ENCODE measurements around the gene PHTF2. TPM values are rescaled to one million over a fixed set of nuclear protein-coding genes. Genes with fewer than 3 reads are reported as not detected.

The PHTF2 gene
- total and polyA plus RNA-seq, 4 donors = 8.8 to 38.4 (median 26.1) TPM

DNA sequence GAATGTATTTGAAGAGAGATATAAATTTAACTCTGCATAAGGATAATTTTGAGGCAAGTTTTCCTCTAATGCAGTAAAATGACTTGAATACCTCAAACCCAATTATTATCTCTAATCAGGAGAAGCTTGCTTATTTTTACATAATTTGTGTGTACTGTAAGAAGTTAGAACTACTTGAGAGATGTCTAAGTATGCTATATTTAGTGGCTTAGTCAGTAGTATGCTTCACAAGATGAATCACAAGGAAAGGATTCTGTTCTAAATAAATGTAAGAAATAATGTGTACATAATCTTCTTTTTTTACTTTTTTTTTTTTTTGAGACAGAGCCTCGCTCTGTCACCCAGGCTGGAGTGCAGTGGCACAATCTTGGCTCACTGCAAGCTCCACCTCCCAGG lies 13.7 kb downstream of the PHTF2 start:
- intact Hi-C loops (cut with DNase I) = no loop called here

DNA sequence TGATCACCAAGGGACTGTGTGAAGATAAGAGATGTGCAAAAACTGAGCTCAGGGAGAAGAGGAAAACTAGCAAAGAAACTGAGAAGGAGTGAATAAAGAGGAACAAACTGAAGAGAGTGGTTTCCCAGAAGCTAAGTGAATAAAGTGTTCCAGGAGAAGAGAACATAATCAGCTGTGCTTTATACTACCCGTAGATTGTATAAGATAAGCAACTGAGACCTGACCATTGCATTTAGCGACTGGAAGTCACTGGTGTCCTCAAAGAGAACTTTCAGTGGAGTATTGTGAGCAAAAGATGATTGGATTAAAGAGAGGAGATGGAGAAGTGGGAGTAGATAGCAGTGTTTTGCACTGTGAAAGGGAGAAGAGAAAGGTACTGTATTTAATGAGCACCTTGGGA lies 14.6 kb downstream of the PHTF2 start:
- ATAC-seq (ENCODE audit: low FRiP score) (no peak), DNase-seq (no peak)
- Histone ChIP-seq H3K36me3 (ENCODE audit: control insufficient read depth in 1 of 2, insufficient read depth in 2 of 2, low read length in 1 of 2) (no peaks in the 10 kb centered on the region), H3K27me3 (ENCODE audit: control insufficient read depth in 1 of 2, insufficient read depth in 2 of 2, low read length in 1 of 2) (no peaks in the 10 kb centered on the region), H3K27ac (ENCODE audit: low read depth in 1 of 2, low read length in 2 of 2) (no peak overlapping the region), H3K4me3 (ENCODE audit: low read length in 2 of 2) (no peak overlapping the region), H3K9me3 (ENCODE audit: control insufficient read depth, low read length) (peaks cover 1% of the 10 kb centered on the region), H3K4me1 (ENCODE audit: control insufficient read depth in 1 of 2, insufficient read depth in 2 of 2, low read length in 2 of 2) (no peaks in the 10 kb centered on the region)
- WGBS, 2 donors = 86 to 96% methylated on average over 2 of the region's 2 CpGs
- intact Hi-C loops (cut with DNase I) = no loop called here

More for the DNA sequence above, 13.7 kb downstream of the PHTF2 start:
- 4 to 10% methylated on average over 1 of the region's 1 CpG for WGBS, 2 donors
- no peaks in the 10 kb centered on the region for H3K27me3 ChIP-seq (ENCODE audit: control insufficient read depth in 1 of 2, insufficient read depth in 2 of 2, low read length in 1 of 2)
- DNase-seq (no peak), ATAC-seq (ENCODE audit: low FRiP score) (no peak)
- H3K36me3 ChIP-seq (ENCODE audit: control insufficient read depth in 1 of 2, insufficient read depth in 2 of 2, low read length in 1 of 2) = no peaks in the 10 kb centered on the region
- H3K4me3 ChIP-seq (ENCODE audit: low read length in 2 of 2) = no peak overlapping the region
- peaks cover 1% of the 10 kb centered on the region for H3K9me3 ChIP-seq (ENCODE audit: control insufficient read depth, low read length)
- no peak overlapping the region for H3K27ac ChIP-seq (ENCODE audit: low read depth in 1 of 2, low read length in 2 of 2)
- no peaks in the 10 kb centered on the region for H3K4me1 ChIP-seq (ENCODE audit: control insufficient read depth in 1 of 2, insufficient read depth in 2 of 2, low read length in 2 of 2)

DNA sequence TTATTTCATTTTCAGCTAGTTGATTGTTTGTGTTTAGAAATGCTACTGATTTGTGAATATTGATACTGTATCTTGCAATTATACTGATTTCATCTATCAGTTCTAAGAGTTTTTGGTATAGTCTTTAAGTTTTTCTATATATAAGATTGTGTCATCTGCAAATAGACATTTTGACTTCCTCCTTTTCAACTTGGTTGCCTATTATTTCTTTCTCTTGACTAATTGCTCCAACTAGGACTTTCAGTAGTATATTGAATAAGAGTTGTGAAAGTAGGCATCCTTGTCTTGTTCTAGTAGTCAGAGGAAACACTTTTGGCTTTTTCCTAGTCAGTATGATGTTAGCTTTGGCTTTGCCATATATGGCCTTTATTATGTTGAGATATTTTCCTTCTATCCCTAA lies 20.4 kb downstream of the PHTF2 start:
- Histone ChIP-seq H3K36me3 (ENCODE audit: control insufficient read depth in 1 of 2, insufficient read depth in 2 of 2, low read length in 1 of 2) (peaks cover 0 to 2% of the 10 kb centered on the region in 2 donors), H3K27me3 (ENCODE audit: control insufficient read depth in 1 of 2, insufficient read depth in 2 of 2, low read length in 1 of 2) (no peaks in the 10 kb centered on the region), H3K27ac (ENCODE audit: low read depth in 1 of 2, low read length in 2 of 2) (no peak overlapping the region), H3K4me1 (ENCODE audit: control insufficient read depth in 1 of 2, insufficient read depth in 2 of 2, low read length in 2 of 2) (no peaks in the 10 kb centered on the region), H3K4me3 (ENCODE audit: low read length in 2 of 2) (no peak overlapping the region), H3K9me3 (ENCODE audit: control insufficient read depth, low read length) (peaks cover 2% of the 10 kb centered on the region)
- intact Hi-C loops (cut with DNase I) = no loop called here
- no peak for ATAC-seq (ENCODE audit: low FRiP score)
- no peak for DNase-seq

DNA sequence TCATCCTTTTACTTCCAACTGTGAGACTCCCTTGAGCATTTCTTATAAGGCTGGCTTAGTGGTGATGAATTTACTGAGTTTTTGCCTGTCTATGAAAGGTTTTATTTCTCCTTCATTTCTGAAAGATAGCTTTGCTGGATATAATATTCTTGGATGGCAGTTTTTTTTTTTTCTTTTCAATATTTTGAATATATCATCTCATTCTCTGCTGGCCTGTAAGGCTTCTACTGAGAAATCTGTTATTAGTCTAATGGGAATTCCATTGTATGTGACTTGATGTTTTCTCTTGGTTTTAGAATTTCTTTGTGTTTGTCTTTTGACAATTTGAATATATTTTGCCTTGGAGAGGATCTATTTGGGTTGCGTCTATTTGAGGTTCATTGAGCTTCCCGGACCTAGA lies 22.4 kb downstream of the PHTF2 start:
- Histone ChIP-seq H3K27me3 (ENCODE audit: control insufficient read depth in 1 of 2, insufficient read depth in 2 of 2, low read length in 1 of 2) (no peaks in the 10 kb centered on the region), H3K9me3 (ENCODE audit: control insufficient read depth, low read length) (peaks cover 2% of the 10 kb centered on the region), H3K36me3 (ENCODE audit: control insufficient read depth in 1 of 2, insufficient read depth in 2 of 2, low read length in 1 of 2) (peaks cover 0 to 2% of the 10 kb centered on the region in 2 donors), H3K27ac (ENCODE audit: low read depth in 1 of 2, low read length in 2 of 2) (no peak overlapping the region), H3K4me3 (ENCODE audit: low read length in 2 of 2) (no peak overlapping the region), H3K4me1 (ENCODE audit: control insufficient read depth in 1 of 2, insufficient read depth in 2 of 2, low read length in 2 of 2) (no peaks in the 10 kb centered on the region)
- DNase-seq (no peak), ATAC-seq (ENCODE audit: low FRiP score) (no peak)
- intact Hi-C loops (cut with DNase I) = loop anchor here in 1 of 2 donors (10.0 kb wide), 1 partner anchor 64 kb away; no protein-coding TSS in a partner anchor
- 96% methylated on average over 2 of the region's 2 CpGs for WGBS, 2 donors

DNA sequence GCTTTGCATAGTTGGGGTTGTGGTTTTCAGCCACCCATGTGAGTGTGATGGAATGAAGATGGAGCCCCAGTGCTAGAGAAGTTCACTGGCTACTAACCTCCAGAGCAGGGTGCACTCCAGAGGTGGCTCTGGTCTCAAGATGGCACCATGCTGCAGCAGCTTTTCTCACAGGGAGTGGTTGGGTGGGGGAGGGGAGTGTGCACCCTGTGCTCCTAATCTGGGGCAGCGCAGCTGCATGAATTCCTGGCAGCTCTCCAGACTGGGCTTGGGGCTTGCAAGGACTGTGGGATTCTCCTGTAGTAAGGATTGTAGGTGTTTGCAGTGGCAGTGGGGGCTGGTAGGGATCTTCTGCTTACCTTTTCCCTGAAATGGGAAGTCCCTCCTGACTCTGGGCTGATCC lies 23.7 kb downstream of the PHTF2 start:
- Histone ChIP-seq H3K27ac (ENCODE audit: low read depth in 1 of 2, low read length in 2 of 2) (no peak overlapping the region), H3K27me3 (ENCODE audit: control insufficient read depth in 1 of 2, insufficient read depth in 2 of 2, low read length in 1 of 2) (no peaks in the 10 kb centered on the region), H3K4me1 (ENCODE audit: control insufficient read depth in 1 of 2, insufficient read depth in 2 of 2, low read length in 2 of 2) (no peaks in the 10 kb centered on the region), H3K4me3 (ENCODE audit: low read length in 2 of 2) (no peak overlapping the region), H3K36me3 (ENCODE audit: control insufficient read depth in 1 of 2, insufficient read depth in 2 of 2, low read length in 1 of 2) (peaks cover 0 to 2% of the 10 kb centered on the region in 2 donors), H3K9me3 (ENCODE audit: control insufficient read depth, low read length) (peaks cover 2% of the 10 kb centered on the region)
- no peak for DNase-seq
- intact Hi-C loops (cut with DNase I) = loop anchor here in 1 of 2 donors (10.0 kb wide), 1 partner anchor 63 kb away; no protein-coding TSS in a partner anchor
- WGBS, 2 donors = 46 to 55% methylated on average over 1 of the region's 1 CpG
- no peak for ATAC-seq (ENCODE audit: low FRiP score)

DNA sequence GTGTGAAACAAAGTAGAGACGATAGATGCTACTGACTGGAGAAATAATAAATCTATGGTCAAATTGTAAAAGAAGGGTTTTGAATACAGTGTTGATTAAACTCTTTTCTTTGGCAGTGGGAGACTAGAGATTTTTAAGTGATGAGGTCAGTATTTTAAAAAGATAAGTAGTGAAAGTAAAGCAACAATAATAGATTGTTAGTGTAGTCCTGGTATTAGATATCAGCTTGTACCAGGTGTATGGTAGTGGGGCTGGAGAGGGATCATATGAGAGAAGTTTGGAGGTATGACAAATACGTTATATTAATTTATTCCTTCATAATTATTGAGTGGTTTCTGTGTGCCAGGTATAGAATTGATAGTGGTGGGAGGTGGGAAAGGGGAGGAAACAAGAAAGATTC lies 25.2 kb downstream of the PHTF2 start:
- H3K9me3 ChIP-seq (ENCODE audit: control insufficient read depth, low read length) = peaks cover 2% of the 10 kb centered on the region

DNA sequence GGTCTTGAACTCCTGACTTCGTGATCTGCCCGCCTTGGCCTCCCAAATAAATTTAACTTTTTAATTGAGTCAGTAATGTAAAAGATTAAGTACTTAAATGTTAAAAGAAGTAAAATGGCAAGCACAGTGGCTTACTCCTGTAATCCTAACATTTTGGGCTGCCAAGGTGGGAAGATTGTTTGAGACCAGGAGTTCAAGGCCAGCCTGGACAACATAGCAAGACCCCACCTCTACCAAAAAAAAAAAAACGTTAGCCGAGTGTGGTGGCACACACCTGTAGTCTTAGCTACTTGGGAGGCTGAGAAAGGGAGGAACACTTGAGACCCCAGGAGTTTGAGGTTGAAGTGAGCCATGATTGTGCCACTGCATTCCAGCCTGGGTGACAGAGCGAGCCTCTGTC lies 26.1 kb downstream of the PHTF2 start:
- intact Hi-C loops (cut with DNase I) = loop anchor here in 1 of 2 donors (10.0 kb wide), 1 partner anchor 60 kb away; no protein-coding TSS in a partner anchor
- H3K36me3 ChIP-seq (ENCODE audit: control insufficient read depth in 1 of 2, insufficient read depth in 2 of 2, low read length in 1 of 2) = peaks cover 0 to 2% of the 10 kb centered on the region in 2 donors
- WGBS, 2 donors = 96 to 98% methylated on average over 5 of the region's 5 CpGs
- peaks cover 2% of the 10 kb centered on the region for H3K9me3 ChIP-seq (ENCODE audit: control insufficient read depth, low read length)
- ATAC-seq (ENCODE audit: low FRiP score) = no peak
- no peaks in the 10 kb centered on the region for H3K4me1 ChIP-seq (ENCODE audit: control insufficient read depth in 1 of 2, insufficient read depth in 2 of 2, low read length in 2 of 2)
- H3K4me3 ChIP-seq (ENCODE audit: low read length in 2 of 2) = no peak overlapping the region
- no peak for DNase-seq
- no peaks in the 10 kb centered on the region for H3K27me3 ChIP-seq (ENCODE audit: control insufficient read depth in 1 of 2, insufficient read depth in 2 of 2, low read length in 1 of 2)
- no peak overlapping the region for H3K27ac ChIP-seq (ENCODE audit: low read depth in 1 of 2, low read length in 2 of 2)

More for the DNA sequence above, 25.2 kb downstream of the PHTF2 start:
- Histone ChIP-seq H3K27ac (ENCODE audit: low read depth in 1 of 2, low read length in 2 of 2) (no peak overlapping the region), H3K4me1 (ENCODE audit: control insufficient read depth in 1 of 2, insufficient read depth in 2 of 2, low read length in 2 of 2) (no peaks in the 10 kb centered on the region), H3K36me3 (ENCODE audit: control insufficient read depth in 1 of 2, insufficient read depth in 2 of 2, low read length in 1 of 2) (peaks cover 0 to 2% of the 10 kb centered on the region in 2 donors), H3K27me3 (ENCODE audit: control insufficient read depth in 1 of 2, insufficient read depth in 2 of 2, low read length in 1 of 2) (no peaks in the 10 kb centered on the region), H3K4me3 (ENCODE audit: low read length in 2 of 2) (no peak overlapping the region)
- intact Hi-C loops (cut with DNase I) = loop anchor here in 1 of 2 donors (10.0 kb wide), 1 partner anchor 61 kb away; no protein-coding TSS in a partner anchor
- 16 to 27% methylated on average over 2 of the region's 2 CpGs for WGBS, 2 donors
- ATAC-seq (ENCODE audit: low FRiP score) (no peak), DNase-seq (no peak)

DNA sequence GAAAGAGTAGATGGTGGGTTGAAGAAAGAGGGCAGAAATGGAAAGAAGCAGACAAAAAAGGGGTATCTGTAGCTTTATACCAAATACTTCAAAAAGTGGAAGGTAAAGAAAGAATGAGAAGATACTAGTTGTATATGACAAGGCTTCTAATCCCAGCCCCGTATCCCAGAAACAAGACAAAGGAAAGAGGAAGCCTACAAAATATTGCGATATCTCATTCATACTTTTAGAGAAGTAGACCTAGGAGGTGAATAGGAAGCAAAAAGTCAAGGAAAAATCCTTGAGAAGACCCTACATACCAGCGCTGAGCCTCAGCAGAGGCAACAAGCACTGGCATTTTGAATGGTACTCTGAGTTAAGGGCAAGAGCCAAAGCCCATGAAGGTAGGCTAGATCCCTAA lies 26.6 kb downstream of the PHTF2 start:
- intact Hi-C loops (cut with DNase I) = loop anchor here in 1 of 2 donors (10.0 kb wide), 1 partner anchor 60 kb away; no protein-coding TSS in a partner anchor
- peaks cover 2% of the 10 kb centered on the region for H3K9me3 ChIP-seq (ENCODE audit: control insufficient read depth, low read length)
- 97% methylated on average over 3 of the region's 3 CpGs for whole genome bisulfite sequencing, 2 donors
- H3K4me3 ChIP-seq (ENCODE audit: low read length in 2 of 2) = no peak overlapping the region
- no peaks in the 10 kb centered on the region for H3K27me3 ChIP-seq (ENCODE audit: control insufficient read depth in 1 of 2, insufficient read depth in 2 of 2, low read length in 1 of 2)
- H3K27ac ChIP-seq (ENCODE audit: low read depth in 1 of 2, low read length in 2 of 2) = no peak overlapping the region
- DNase-seq = no peak
- no peak for ATAC-seq (ENCODE audit: low FRiP score)
- peaks cover 0 to 2% of the 10 kb centered on the region in 2 donors for H3K36me3 ChIP-seq (ENCODE audit: control insufficient read depth in 1 of 2, insufficient read depth in 2 of 2, low read length in 1 of 2)
- H3K4me1 ChIP-seq (ENCODE audit: control insufficient read depth in 1 of 2, insufficient read depth in 2 of 2, low read length in 2 of 2) = no peaks in the 10 kb centered on the region

DNA sequence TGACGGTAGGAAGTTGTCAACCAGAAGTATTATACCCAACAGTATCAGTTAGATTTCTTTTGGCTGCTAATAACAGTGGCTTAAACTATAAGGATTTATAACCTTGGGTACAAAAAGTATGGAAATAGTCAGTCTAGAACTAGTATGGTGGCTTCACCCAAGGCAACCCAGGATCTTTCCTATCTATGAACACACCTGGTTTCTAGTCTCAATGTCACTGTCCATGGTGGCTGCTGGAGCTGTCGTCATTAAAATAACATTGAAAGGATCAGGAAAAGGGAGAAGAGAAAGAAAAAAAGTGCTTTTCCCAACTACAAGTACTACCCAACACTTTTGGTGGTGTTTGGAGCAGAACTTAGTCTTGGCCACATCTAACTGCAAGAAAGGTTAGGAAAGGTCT lies 27.7 kb downstream of the PHTF2 start:
- H3K9me3 ChIP-seq (ENCODE audit: control insufficient read depth, low read length) = no peaks in the 10 kb centered on the region
- DNase-seq (no peak), ATAC-seq (ENCODE audit: low FRiP score) (no peak)
- no peak overlapping the region for H3K27ac ChIP-seq (ENCODE audit: low read depth in 1 of 2, low read length in 2 of 2)
- no peak overlapping the region for H3K4me3 ChIP-seq (ENCODE audit: low read length in 2 of 2)
- WGBS, 2 donors = 83 to 89% methylated on average over 2 of the region's 2 CpGs
- no peaks in the 10 kb centered on the region for H3K27me3 ChIP-seq (ENCODE audit: control insufficient read depth in 1 of 2, insufficient read depth in 2 of 2, low read length in 1 of 2)
- intact Hi-C loops (cut with DNase I) = loop anchor here in 1 of 2 donors (10.0 kb wide), 1 partner anchor 59 kb away; no protein-coding TSS in a partner anchor
- no peaks in the 10 kb centered on the region for H3K36me3 ChIP-seq (ENCODE audit: control insufficient read depth in 1 of 2, insufficient read depth in 2 of 2, low read length in 1 of 2)
- no peaks in the 10 kb centered on the region for H3K4me1 ChIP-seq (ENCODE audit: control insufficient read depth in 1 of 2, insufficient read depth in 2 of 2, low read length in 2 of 2)

All from aorta (tissue), 5 donors.